A549 (cell line): ENCODE results near the gene ERP29. TPM values are rescaled to one million over a fixed set of nuclear protein-coding genes. Genes with fewer than 3 reads are reported as not detected.

Experiments
- ATAC-seq, 2 experiments: fragments of 200-7000 bp in 1 of 2; fragments of >200 bp in 1 of 2; cut with Nextera tagmentation in 1 of 2; cut with Tn5 transposase in 1 of 2; 3 replicates each; pipeline versions ENCODE4 v1.8.0 to v1.9.1; 2018 to 2020; ENCODE audit warnings: mild to moderate bottlenecking in 1 of 2, moderate library complexity in 1 of 2
- CTCF ChIA-PET: fragments of 300-600 bp; sonication (Branson Sonifier 250); formaldehyde crosslinking; extraction: SDS; loops from one replicate; lab custom pipeline; 2021; ENCODE audit warnings: antibody characterized with exemption, inconsistent platforms; lab: Yijun Ruan, JAX
- POLR2A ChIA-PET: fragments of 350-600 bp; formaldehyde crosslinking; extraction: SDS; loops from one replicate; lab custom pipeline; 2021; ENCODE audit warnings: antibody characterized with exemption, inconsistent platforms; lab: Yijun Ruan, JAX
- DNase-seq, 2 experiments: peaks; one replicate each; pipeline versions ENCODE4 v3.0.0 to v3.0.0-alpha.2; 2011 to 2016; ENCODE audit warnings: low read depth in 1 of 2, low spot score in 1 of 2
- FAIRE-seq: peaks from 2 replicates; lab custom pipeline; 2011; peaks lifted over from hg19 to GRCh38; lab: Jason Lieb, UNC
- H3K27ac ChIP-seq, 2 experiments: fragments of >200 bp; sonication (Bioruptor Twin); formaldehyde crosslinking; 3 replicates each; pipeline ENCODE4 v1.5.1; 2016 to 2017
- H3K4me1 ChIP-seq: fragments of >200 bp; sonication (Bioruptor Twin); formaldehyde crosslinking; 3 replicates; pipeline ENCODE4 v1.6.1; 2016
- H3K4me2 ChIP-seq: fragments of >200 bp; sonication (Bioruptor Twin); formaldehyde crosslinking; 3 replicates; pipeline ENCODE4 v1.6.1; 2016
- H3K4me3 ChIP-seq: fragments of >200 bp; sonication (Bioruptor Twin); formaldehyde crosslinking; 3 replicates; pipeline ENCODE4 v1.5.1; 2016
- H3K9me3 ChIP-seq: fragments of >200 bp; sonication (Bioruptor Twin); formaldehyde crosslinking; 3 replicates; pipeline ENCODE4 v1.6.1; 2016
- CBX2 ChIP-seq: fragments of 200-600 bp; sonication (generic); IDR thresholded peaks from 2 replicates; pipeline ENCODE4 v1.6.1; 2016; ENCODE audit warnings: low read depth, mild to moderate bottlenecking, borderline replicate concordance
- CHD4 ChIP-seq: fragments of 200-600 bp; sonication (generic); IDR thresholded peaks from 2 replicates; pipeline ENCODE4 v1.6.1; 2016; ENCODE audit warnings: antibody characterized with exemption, mild to moderate bottlenecking, borderline replicate concordance
- JUN ChIP-seq, 2 experiments: fragments of >200 bp; sonication (Bioruptor Twin); formaldehyde crosslinking; IDR thresholded peaks; 2 replicates in 1 of 2; 3 replicates in 1 of 2; pipeline ENCODE4 v1.6.1; 2016 to 2017
- JUNB ChIP-seq: fragments of >200 bp; sonication (Bioruptor Twin); formaldehyde crosslinking; IDR thresholded peaks from 2 replicates; pipeline ENCODE4 v1.6.1; 2016
- KDM1A ChIP-seq: fragments of 200-600 bp; sonication (generic); IDR thresholded peaks from 2 replicates; pipeline ENCODE4 v1.6.1; 2016; ENCODE audit warnings: low read depth, mild to moderate bottlenecking
- KDM5A ChIP-seq: fragments of 200-600 bp; sonication (generic); IDR thresholded peaks from 2 replicates; pipeline ENCODE4 v1.6.1; 2016; ENCODE audit warnings: antibody characterized with exemption, mild to moderate bottlenecking
- MAFK ChIP-seq: fragments of 450-650 bp; IDR thresholded peaks from 2 replicates; pipeline ENCODE4 v1.6.1; 2014; ENCODE audit not compliant: partially characterized antibody
- NPAS2 ChIP-seq: fragments of 250-450 bp; sonication (Bioruptor Pico); IDR thresholded peaks from 2 replicates; pipeline ENCODE4 v1.8.0; 2022; ENCODE audit warnings: mild to moderate bottlenecking, moderate library complexity, borderline replicate concordance
- NR3C1 ChIP-seq: fragments of >200 bp; sonication (Bioruptor Twin); formaldehyde crosslinking; IDR thresholded peaks from 3 replicates; pipeline ENCODE4 v1.6.1; 2017
- POLR2AphosphoS2 ChIP-seq: conservative IDR thresholded peaks from 2 replicates; pipeline ENCODE4 v1.6.1; 2012; ENCODE audit warnings: low read length, improper control_type of control experiment, inconsistent platforms
- RAD21 ChIP-seq, 2 experiments: fragments of >200 bp in 1 of 2; sonication (Bioruptor Twin) in 1 of 2; formaldehyde crosslinking in 1 of 2; IDR thresholded peaks in 1 of 2; conservative IDR thresholded peaks in 1 of 2; 2 replicates in 1 of 2; 3 replicates in 1 of 2; pipeline ENCODE4 v1.6.1; 2012 to 2018; ENCODE audit warnings: inconsistent platforms in 1 of 2
- RCOR1 ChIP-seq: fragments of 150-350 bp; IDR thresholded peaks from 2 replicates; pipeline ENCODE4 v1.6.1; 2014; ENCODE audit warnings: antibody characterized with exemption, low read length, low read depth
- RFX5 ChIP-seq: fragments of 450-650 bp; IDR thresholded peaks from 2 replicates; pipeline ENCODE4 v1.7.1; 2014; ENCODE audit warnings: antibody characterized with exemption, mild to moderate bottlenecking, moderate library complexity
- SMC3 ChIP-seq: fragments of >200 bp; sonication (Bioruptor Twin); formaldehyde crosslinking; IDR thresholded peaks from 3 replicates; pipeline ENCODE4 v1.6.1; 2018; ENCODE audit warnings: inconsistent platforms
- TFCP2L1 ChIP-seq: fragments of 250-450 bp; sonication (Bioruptor Pico); IDR thresholded peaks from 2 replicates; pipeline ENCODE4 v1.5.0; 2021; ENCODE audit warnings: mild to moderate bottlenecking
- TP53 ChIP-seq: fragments of 250-450 bp; sonication (Bioruptor Pico); IDR thresholded peaks from 2 replicates; pipeline ENCODE4 v1.5.0; 2021; ENCODE audit warnings: mild to moderate bottlenecking, moderate library complexity
- ZC3H11A ChIP-seq: fragments of 450-650 bp; IDR thresholded peaks from 2 replicates; pipeline ENCODE4 v1.6.1; 2014; ENCODE audit warnings: antibody characterized with exemption, mild to moderate bottlenecking
- ZNF302 ChIP-seq: fragments of 250-450 bp; sonication (Bioruptor Pico); IDR thresholded peaks from 2 replicates; pipeline ENCODE4 v1.9.0; 2021; ENCODE audit warnings: inconsistent platforms, mild to moderate bottlenecking, moderate library complexity
- ZSCAN20 ChIP-seq: fragments of 250-450 bp; sonication (Bioruptor Pico); IDR thresholded peaks from 2 replicates; pipeline ENCODE4 v1.8.0; 2022; ENCODE audit warnings: mild to moderate bottlenecking, moderate library complexity
- WGBS: methylation state at CpG from one replicate; pipeline ENCODE4 v1.1.6; 2017; ENCODE audit errors: missing lambda C conversion rate; 5-methylcytosine and 5-hydroxymethylcytosine counted together
- polyA plus RNA-seq, 4 experiments: library from polyadenylated mRNA; depleted of rRNA in 3 of 4; stranded (reverse); fragments of >200 nt; fragmentation: RNase III in 1 of 4; extraction: RNeasy Plus Mini Kit Qiagen cat#74134 plus additional on column Dnase treatment in 1 of 4; gene quantifications; 2 replicates in 3 of 4; 3 replicates in 1 of 4; pipeline ENCODE4 v1.2.3, GENCODE V29; 2011 to 2017
- TF ChIP-seq, protein P1 (sequence below): fragments of >200 bp; sonication (Bioruptor Twin); formaldehyde crosslinking; IDR thresholded peaks from 3 replicates; pipeline ENCODE4 v1.5.1; 2016
- TF ChIP-seq, protein P2 (sequence below): fragments of 150-350 bp; IDR thresholded peaks from 2 replicates; pipeline ENCODE4 v1.6.1; 2014; ENCODE audit warnings: low read depth, mild to moderate bottlenecking, low read length
- TF ChIP-seq, protein P3 (sequence below): IDR thresholded peaks from 2 replicates; pipeline ENCODE4 v1.6.1; 2012; ENCODE audit warnings: low read depth, borderline replicate concordance
- TF ChIP-seq, protein P4 (sequence below): fragments of 250-450 bp; sonication (Bioruptor Pico); IDR thresholded peaks from 2 replicates; pipeline ENCODE4 v1.5.0; 2021; ENCODE audit warnings: mild to moderate bottlenecking, moderate library complexity, borderline replicate concordance

The ERP29 gene
- polyA plus RNA-seq, 2 of the 4 experiments (the other 2 are of a cell fraction), result 115 to 157 TPM

DNA sequence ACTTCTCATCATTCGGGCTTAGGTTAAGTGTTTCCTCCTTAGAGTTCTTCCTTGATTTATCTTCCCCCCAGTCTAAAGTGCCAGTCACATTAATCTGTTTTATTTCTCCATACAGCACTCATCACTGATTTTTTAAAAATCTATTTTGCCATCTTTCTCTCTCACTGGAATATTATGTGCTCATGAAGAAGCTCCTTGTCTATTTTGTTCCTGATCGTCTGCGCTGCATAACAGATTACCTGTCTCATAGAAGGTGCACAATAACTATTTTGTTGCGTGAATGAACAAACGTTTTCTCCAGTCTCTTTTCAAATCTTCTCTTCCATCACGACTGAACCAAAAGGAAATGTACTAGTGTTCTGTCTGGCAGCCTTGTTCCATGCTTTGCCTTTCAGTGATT, 2.7 kb downstream of the ERP29 start:
- no peak for DNase-seq
- H3K4me1 ChIP-seq, result peaks cover 32% of the 10 kb centered on the region
- no peak overlapping the region for H3K4me3 ChIP-seq
- no peaks in the 10 kb centered on the region for H3K9me3 ChIP-seq
- H3K27ac ChIP-seq, result no peak overlapping the region
- no peak for FAIRE-seq
- H3K4me2 ChIP-seq, result no peak overlapping the region
- ATAC-seq, result no peak
- ChIA-PET POLR2A (no interaction called here), CTCF (interaction anchor here (1.2 to 1.3 kb wide), 2 partner anchors 10 to 71 kb away, joined by 3 to 5 read pairs; no protein-coding TSS in a partner anchor)
- TF ChIP-seq KDM1A (0 out of 2 replicates have a peak, but pooled peaks have one; percentile 36), SMC3 (no peak)
- WGBS, result 96% methylated on average over 6 of the region's 6 CpGs

DNA sequence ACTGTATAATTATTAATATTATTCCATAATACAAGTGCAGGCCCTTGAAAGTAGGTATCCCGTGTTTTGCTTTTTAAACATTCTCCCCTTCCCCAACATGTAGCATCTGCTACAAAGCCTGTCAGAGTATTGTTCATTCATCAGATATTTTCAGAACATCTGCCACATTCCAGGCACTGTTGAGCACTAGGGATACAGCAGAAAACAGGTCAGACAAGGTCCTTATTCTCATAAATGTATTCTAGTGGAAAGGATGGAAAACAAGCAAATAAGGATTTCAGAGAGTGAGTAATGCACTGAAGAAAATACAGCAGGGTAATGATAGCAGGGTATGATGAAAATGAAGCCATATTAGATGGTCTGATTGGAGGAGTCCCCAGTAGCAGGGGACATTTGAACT, 3.8 kb downstream of the ERP29 start:
- H3K4me2 ChIP-seq, result no peak overlapping the region
- ATAC-seq (no peak), DNase-seq (no peak), FAIRE-seq (no peak)
- no peak overlapping the region for H3K4me3 ChIP-seq
- POLR2A ChIA-PET, result interaction anchor here (0.6 kb wide), 1 partner anchor 278 kb away, joined by 4 read pairs; no protein-coding TSS in a partner anchor
- H3K9me3 ChIP-seq, result no peaks in the 10 kb centered on the region
- TF ChIP-seq RFX5, result no peak
- no peak for TF ChIP-seq CBX2
- no peak for TF ChIP-seq TFCP2L1 (CRISPR knock-in tag)
- TF ChIP-seq KDM1A, result no peak
- TF ChIP-seq, protein P1, sequence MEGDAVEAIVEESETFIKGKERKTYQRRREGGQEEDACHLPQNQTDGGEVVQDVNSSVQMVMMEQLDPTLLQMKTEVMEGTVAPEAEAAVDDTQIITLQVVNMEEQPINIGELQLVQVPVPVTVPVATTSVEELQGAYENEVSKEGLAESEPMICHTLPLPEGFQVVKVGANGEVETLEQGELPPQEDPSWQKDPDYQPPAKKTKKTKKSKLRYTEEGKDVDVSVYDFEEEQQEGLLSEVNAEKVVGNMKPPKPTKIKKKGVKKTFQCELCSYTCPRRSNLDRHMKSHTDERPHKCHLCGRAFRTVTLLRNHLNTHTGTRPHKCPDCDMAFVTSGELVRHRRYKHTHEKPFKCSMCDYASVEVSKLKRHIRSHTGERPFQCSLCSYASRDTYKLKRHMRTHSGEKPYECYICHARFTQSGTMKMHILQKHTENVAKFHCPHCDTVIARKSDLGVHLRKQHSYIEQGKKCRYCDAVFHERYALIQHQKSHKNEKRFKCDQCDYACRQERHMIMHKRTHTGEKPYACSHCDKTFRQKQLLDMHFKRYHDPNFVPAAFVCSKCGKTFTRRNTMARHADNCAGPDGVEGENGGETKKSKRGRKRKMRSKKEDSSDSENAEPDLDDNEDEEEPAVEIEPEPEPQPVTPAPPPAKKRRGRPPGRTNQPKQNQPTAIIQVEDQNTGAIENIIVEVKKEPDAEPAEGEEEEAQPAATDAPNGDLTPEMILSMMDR, result no peak
- TF ChIP-seq JUN (IDR thresholded peaks at IDR 0.05), result no peak
- no peak for TF ChIP-seq KDM5A
- no peak for TF ChIP-seq MAFK
- TF ChIP-seq ZNF302 (CRISPR knock-in tag), result no peak
- CTCF ChIA-PET, result interaction anchor here (0.6 kb wide), 2 partner anchors 20 to 72 kb away, joined by 3 read pairs; no protein-coding TSS in a partner anchor
- H3K27ac ChIP-seq, result no peak overlapping the region
- H3K4me1 ChIP-seq, result peaks cover 23% of the 10 kb centered on the region
- WGBS, result 94% methylated on average over 1 of the region's 1 CpG

DNA sequence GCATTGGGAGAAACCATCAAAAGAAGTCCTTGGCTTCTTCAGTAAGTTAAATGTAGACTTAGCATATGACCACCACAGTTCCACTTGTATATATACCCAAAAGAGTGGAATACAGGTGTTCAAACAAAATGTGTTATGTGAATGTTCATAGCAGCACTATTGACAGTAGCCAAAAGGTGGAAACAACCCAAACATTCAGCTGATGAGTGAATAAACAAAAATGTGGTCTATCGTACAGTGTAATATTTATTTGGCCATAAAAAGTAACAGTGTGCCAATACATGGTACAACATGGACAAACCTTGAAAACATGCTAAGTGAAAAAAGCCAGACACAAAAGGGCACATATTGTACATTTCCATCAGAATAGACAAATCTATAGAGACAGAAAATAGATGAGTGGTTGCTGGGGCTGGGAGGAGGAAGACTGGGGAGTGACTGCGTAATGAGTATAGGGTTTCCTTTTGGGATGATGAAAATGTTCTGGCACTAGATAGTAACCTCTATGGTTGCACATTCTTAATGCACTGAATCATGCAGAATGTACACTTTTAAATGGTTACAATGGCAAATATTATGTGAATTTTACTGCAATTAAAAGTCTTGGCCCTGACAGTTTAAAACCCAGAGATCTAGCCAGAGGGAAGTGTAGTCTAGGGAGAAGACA, 5.5 kb downstream of the ERP29 start:
- CTCF ChIA-PET, result interaction anchor here (0.7 kb wide), 1 partner anchor 61 kb away, joined by 3 read pairs; no protein-coding TSS in a partner anchor
- TF ChIP-seq JUN (IDR thresholded peaks at IDR 0.05) (no peak), POLR2AphosphoS2 (peak; percentile 11; the same call in 1 of the 2 replicates), RCOR1 (no peak), RAD21 (conservative IDR thresholded peaks at IDR 0.05 in 1 of 2, IDR thresholded peaks at IDR 0.05 in 1 of 2) (no peak)
- TF ChIP-seq, all 56 proteins: peak for 1
- 75% methylated on average over 2 of the region's 2 CpGs for WGBS
- FAIRE-seq (no peak), ATAC-seq (peak in 1 of 2 experiments; percentile 9; a peak in 2 of 6 replicates), DNase-seq (no peak)
- Histone ChIP-seq H3K4me2 (peak overlapping the region; percentile 40), H3K4me1 (peaks cover 23% of the 10 kb centered on the region), H3K27ac (peak overlapping the region in 1 of 2 experiments; percentile 6; a peak in 1 of 6 replicates), H3K9me3 (no peaks in the 10 kb centered on the region), H3K4me3 (no peak overlapping the region)
- POLR2A ChIA-PET, result no interaction called here

DNA sequence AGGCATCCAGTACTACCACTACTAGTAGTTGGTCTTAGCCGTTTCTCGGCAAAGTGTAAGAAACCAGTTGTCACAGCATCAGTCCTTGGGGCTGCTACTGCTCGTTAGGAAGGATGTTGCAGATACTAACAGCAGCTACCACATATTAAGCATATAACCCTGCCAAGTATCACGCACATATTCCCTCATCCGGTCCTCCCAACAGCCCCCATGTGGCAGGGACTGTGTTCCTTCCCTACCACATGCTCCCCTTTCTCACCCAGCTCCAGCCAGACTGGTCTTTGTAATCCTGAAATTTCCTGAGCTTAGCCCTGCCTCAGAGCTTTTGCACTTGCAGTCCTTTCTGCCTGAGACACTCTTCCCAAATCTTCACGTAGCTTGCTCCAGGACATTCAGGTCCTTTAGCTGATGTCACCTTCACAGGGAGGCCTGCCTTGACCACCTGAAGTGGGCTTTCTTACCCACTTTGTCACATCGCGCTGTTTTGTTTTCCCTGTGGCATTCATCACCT, 7.8 kb downstream of the ERP29 start:
- no peaks in the 10 kb centered on the region for H3K9me3 ChIP-seq
- ChIA-PET CTCF (interaction anchor here (1.1 to 4.0 kb wide), 5 partner anchors 7 to 367 kb away, joined by 3 to 19 read pairs (median 5); partner anchors contain the start of genes ERP29 and TMEM116), POLR2A (interaction anchor here (1.5 kb wide), 1 partner anchor 27 kb away, joined by 3 read pairs; no protein-coding TSS in a partner anchor)
- FAIRE-seq (no peak), ATAC-seq (no peak), DNase-seq (no peak)
- WGBS, result 88% methylated on average over 8 of the region's 8 CpGs
- H3K27ac ChIP-seq, result no peak overlapping the region
- peaks cover 16% of the 10 kb centered on the region for H3K4me1 ChIP-seq
- no peak overlapping the region for H3K4me2 ChIP-seq
- H3K4me3 ChIP-seq, result no peak overlapping the region
- TF ChIP-seq, protein P2, sequence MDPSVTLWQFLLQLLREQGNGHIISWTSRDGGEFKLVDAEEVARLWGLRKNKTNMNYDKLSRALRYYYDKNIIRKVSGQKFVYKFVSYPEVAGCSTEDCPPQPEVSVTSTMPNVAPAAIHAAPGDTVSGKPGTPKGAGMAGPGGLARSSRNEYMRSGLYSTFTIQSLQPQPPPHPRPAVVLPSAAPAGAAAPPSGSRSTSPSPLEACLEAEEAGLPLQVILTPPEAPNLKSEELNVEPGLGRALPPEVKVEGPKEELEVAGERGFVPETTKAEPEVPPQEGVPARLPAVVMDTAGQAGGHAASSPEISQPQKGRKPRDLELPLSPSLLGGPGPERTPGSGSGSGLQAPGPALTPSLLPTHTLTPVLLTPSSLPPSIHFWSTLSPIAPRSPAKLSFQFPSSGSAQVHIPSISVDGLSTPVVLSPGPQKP, result no peak
- TF ChIP-seq, protein P3, sequence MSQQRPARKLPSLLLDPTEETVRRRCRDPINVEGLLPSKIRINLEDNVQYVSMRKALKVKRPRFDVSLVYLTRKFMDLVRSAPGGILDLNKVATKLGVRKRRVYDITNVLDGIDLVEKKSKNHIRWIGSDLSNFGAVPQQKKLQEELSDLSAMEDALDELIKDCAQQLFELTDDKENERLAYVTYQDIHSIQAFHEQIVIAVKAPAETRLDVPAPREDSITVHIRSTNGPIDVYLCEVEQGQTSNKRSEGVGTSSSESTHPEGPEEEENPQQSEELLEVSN, result no peak
- TF ChIP-seq, protein P4, sequence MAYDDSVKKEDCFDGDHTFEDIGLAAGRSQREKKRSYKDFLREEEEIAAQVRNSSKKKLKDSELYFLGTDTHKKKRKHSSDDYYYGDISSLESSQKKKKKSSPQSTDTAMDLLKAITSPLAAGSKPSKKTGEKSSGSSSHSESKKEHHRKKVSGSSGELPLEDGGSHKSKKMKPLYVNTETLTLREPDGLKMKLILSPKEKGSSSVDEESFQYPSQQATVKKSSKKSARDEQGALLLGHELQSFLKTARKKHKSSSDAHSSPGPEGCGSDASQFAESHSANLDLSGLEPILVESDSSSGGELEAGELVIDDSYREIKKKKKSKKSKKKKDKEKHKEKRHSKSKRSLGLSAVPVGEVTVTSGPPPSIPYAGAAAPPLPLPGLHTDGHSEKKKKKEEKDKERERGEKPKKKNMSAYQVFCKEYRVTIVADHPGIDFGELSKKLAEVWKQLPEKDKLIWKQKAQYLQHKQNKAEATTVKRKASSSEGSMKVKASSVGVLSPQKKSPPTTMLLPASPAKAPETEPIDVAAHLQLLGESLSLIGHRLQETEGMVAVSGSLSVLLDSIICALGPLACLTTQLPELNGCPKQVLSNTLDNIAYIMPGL, result no peak
- no peak for TF ChIP-seq TP53 (CRISPR knock-in tag)
- no peak for TF ChIP-seq JUNB
- TF ChIP-seq CHD4, result no peak
- TF ChIP-seq NR3C1, result no peak
- TF ChIP-seq NPAS2 (CRISPR knock-in tag), result no peak
- TF ChIP-seq ZNF302 (CRISPR knock-in tag), result no peak
- no peak for TF ChIP-seq ZSCAN20 (CRISPR knock-in tag)
- TF ChIP-seq RFX5, result no peak
- no peak for TF ChIP-seq KDM1A
- no peak for TF ChIP-seq TFCP2L1 (CRISPR knock-in tag)
- TF ChIP-seq ZC3H11A, result no peak
